GM11168 (cell line): ENCODE results near the gene SLC17A7.

Experiments used
- in situ Hi-C: fragments of 300-500 bp; cut with MboI; formaldehyde crosslinking; loops from one replicate; pipeline ENCODE4 v1.12.0; 2022; ENCODE audit warnings: low sequenced_read_pairs; ENCODE audit not compliant: unreplicated experiment

Gene SLC17A7

GRCh38 chr19:49390131-49390928 is 51.0 kb downstream of the SLC17A7 start:
- in situ Hi-C loops = loop anchor here (5.0 kb wide), 1 partner anchor 37 kb away; the partner anchor contains the start of gene GFY

- in situ Hi-C loops = no loop called here
Measured at GRCh38 chr19:49389406-49389805, 51.9 kb downstream of the SLC17A7 start.

GRCh38 chr19:49387936-49388372 is 53.4 kb downstream of the SLC17A7 start, which contains the start of gene KASH5:
KASH5 (plus strand) TSS chr19:49388249; CDS start chr19:49390884, 2,635 bp downstream.
- in situ Hi-C loops = no loop called here

- in situ Hi-C loops = no loop called here
Measured at GRCh38 chr19:49383599-49383998, 57.7 kb downstream of the SLC17A7 start.

GRCh38 chr19:49382639-49383038 is 58.7 kb downstream of the SLC17A7 start:
- in situ Hi-C loops = no loop called here

- in situ Hi-C loops = no loop called here
Measured at GRCh38 chr19:49380391-49380790, 60.9 kb downstream of the SLC17A7 start.
